ENCODE data around the gene UBIAD1.
"Not testable (repeated sequence)": the region's sequence is repeated elsewhere in the genome, so short reads cannot be mapped to it uniquely, and the experiment has no call there.

Gene UBIAD1

GRCh38 chr1:11272832-11273594 lies at the start of gene UBIAD1:
TSS of gene UBIAD1 (plus strand) at chr1:11273198. CDS start at chr1:11273532, 334 bp downstream.
- peak; percentile 85 for DNase-seq

GRCh38 chr1:11227106-11228077 lies 45.6 kb upstream of the UBIAD1 start:
- DNase-seq = no peak

GRCh38 chr1:11229203-11229602 lies 43.8 kb upstream of the UBIAD1 start:
- no peak for DNase-seq

DNA sequence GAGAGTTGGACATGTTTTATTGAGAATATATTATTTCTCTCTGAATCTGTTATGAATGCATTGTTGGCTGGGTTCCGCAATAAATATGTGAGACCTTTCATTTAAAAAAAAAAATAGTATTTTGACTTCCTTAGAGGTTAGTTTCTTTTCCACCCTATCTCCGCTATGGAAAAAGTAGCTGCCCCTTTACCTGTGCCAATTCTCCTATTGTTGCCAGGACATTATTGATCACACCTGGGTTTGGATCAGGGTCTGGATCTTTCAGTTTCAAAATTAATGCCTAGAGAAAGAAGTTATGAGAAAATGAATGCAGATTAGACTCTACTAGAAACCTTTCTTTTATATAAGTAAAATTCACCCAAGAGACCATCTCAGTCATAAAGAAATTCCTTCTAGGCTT lies 39.8 kb upstream of the UBIAD1 start:
- DNase-seq = no peak

DNA sequence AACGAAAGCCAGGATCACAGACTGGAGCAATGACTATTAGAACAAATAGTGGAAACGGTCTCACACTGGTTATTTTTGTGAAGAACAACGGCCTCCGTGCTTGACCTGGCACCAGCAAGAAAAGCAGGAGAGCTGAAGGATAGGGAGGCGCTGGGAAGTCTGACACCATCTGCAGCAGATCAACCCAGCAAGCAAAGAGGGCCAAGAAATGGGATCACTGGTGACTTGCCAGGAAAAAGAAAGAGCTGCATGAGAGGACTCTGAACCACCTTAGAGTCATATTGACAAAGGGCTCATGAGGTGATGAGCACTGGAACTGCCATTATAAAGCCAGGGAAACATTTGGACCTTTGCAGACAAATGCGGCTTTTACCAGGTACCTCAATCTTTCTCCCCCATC lies 35.6 kb upstream of the UBIAD1 start:
- no peak for DNase-seq

GRCh38 chr1:11238311-11238710 lies 34.7 kb upstream of the UBIAD1 start:
- DNase-seq = no peak

DNA sequence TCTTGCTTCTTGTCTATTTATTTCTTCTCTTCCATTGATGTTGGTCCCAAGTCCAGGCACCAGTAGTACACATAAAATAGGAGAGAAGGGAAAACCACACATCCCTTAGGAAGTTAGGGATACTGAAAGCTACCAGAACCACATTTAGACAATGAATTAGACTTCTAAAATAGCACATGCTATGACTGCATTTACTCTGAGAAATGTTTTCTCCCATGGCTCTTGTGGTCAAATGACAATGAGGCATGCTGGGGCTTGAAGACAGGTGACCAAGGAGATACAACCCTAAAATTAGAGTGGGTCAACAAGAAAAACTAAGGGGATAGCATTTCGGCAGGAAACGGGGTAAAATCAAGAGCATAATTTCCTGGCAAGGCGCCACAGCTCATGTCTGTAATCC lies 27.8 kb upstream of the UBIAD1 start:
- no peak for DNase-seq

DNA sequence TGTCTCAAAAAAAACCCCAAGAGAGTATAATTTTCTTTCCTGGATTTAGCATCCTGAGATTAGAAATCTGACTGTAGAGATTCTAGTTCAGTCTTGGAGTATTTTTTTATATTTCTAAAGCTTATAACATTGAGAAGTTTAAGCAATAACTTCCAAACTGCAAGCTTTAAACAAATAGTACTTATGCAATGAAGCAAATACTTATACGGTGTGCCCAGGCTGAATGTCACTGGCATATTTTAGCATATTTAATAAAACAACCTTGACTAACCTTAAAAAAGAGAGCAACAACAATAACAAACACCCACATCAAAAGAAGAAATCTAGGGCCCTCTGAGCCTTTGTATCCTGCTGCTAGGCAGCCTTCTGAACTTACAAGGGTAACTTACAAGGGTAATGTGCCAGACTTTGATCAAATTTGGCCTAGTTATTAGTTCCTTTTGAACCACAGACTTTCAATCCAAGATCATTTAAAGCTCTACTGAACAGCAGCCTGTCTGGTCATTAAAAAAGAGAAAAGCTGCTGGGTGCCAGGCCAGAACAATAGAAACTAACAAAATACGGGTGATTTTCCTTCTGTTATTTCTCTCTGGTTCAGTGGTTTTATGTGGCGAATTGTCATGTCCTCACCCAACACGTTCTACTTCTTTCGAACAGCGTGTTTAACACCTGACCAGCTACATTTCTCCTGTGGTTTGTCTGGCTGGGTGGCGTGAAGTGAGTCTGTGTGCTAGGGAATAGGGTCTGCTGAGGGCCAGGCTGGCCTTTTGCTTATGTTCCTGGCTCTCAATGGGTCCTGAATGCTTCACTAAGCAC lies 26.9 kb upstream of the UBIAD1 start:
- no peak for DNase-seq

DNA sequence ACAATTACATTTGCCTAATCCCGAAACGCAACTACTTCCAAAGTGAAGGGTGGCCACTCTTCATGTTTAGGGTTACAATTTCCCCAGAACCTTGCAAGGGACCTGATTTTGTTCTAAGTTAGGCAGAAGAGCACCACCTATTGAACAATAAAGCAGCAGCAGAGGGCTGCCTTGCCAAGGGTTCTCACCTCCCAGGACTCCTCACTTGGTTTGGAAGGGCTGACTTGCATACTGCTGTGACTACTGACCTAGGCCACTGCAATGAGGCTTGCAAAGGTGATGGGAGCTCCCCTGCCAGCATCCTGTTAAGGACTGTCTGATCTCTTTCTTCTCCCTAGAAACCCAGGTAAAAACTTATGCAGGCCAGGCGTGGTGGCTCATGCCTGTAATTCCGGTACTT lies 24.8 kb upstream of the UBIAD1 start:
- no peak for DNase-seq

- no peak for DNase-seq
These were observed 20.5 kb upstream of the UBIAD1 start for GRCh38 chr1:11252538-11252937.

DNA sequence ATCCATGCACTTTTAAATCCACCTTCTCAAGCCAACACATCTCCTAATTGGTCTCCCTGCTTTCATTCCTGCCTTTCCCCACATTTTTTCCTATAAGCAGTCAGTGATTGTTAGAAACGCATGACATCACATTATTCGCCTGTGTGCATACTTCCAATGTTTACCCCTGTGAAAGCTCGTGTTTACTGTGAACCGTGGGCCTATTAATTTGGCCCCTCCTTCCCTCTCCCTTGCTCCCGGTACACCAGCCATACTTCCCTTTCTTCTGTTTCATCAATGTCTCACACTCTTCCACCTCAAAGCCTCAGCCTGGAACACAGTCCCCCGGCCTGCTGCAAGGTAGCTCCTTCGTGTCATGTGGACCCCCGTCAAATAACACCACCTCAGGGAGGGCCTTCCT lies 19.8 kb upstream of the UBIAD1 start:
- no peak for DNase-seq

DNA sequence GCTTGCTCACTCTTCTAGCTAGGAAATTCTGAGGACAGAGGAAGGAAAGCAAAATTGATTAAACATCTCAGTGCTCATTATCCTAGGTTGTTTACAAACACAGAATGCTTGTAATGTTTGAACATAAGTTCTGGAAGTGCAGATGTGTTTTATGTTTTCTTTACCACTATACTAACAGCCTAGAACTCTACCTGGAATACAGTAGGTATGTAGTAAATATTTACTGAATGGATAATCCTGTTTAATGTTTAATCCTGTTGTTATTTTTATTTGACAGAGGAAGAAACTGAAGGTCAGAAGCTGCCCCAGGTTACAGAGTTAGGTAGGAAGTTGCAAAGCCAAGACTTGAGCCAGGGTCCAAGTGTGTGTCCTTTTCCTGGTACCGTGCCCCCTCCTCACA lies 16.7 kb upstream of the UBIAD1 start:
- DNase-seq = no peak

GRCh38 chr1:11262171-11263049 lies 10.6 kb upstream of the UBIAD1 start, which contains the start of gene MTOR:
TSS of gene MTOR (minus strand) at chr1:11262551. CDS start at chr1:11259409, 3,142 bp downstream.
- peak; percentile 93 for DNase-seq

DNA sequence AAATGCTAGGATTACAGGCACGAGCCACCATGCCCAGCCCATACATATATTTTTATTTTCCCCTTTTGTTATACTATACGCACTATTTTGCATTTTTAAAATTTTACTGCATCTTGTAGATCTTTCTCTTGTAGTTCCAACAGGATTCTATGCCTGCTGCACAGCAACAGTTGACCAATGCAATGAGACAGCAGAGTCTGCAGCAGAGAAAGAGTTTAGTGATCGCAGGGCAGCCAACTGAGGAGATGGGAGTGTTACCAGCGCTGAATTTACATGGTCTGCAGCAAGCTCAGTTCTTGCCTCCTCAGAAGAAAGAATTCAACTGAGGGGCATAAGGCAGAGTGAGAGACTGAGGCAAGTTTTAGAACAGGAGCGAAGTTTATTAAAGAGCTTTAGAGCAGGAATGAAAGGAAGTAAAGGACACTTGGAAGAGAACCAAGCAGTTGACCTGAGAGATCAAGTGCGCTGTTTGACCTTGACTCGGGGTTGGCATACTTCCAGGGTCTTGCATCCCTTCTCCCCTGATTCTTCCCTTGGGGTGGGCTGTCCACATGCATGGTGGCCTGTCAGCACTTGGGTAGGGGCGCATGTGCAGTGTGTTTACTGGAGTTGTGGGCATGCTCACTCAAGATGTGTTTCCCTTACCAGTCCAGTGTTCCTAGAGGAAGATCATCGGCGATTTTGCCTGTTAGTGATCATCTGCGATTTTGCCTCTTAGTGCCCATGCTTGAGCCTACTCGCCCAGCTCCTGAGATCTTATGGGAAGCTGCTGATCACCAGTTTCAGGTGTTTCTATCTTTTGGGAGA lies 6.5 kb upstream of the UBIAD1 start:
- DNase-seq = no peak

DNA sequence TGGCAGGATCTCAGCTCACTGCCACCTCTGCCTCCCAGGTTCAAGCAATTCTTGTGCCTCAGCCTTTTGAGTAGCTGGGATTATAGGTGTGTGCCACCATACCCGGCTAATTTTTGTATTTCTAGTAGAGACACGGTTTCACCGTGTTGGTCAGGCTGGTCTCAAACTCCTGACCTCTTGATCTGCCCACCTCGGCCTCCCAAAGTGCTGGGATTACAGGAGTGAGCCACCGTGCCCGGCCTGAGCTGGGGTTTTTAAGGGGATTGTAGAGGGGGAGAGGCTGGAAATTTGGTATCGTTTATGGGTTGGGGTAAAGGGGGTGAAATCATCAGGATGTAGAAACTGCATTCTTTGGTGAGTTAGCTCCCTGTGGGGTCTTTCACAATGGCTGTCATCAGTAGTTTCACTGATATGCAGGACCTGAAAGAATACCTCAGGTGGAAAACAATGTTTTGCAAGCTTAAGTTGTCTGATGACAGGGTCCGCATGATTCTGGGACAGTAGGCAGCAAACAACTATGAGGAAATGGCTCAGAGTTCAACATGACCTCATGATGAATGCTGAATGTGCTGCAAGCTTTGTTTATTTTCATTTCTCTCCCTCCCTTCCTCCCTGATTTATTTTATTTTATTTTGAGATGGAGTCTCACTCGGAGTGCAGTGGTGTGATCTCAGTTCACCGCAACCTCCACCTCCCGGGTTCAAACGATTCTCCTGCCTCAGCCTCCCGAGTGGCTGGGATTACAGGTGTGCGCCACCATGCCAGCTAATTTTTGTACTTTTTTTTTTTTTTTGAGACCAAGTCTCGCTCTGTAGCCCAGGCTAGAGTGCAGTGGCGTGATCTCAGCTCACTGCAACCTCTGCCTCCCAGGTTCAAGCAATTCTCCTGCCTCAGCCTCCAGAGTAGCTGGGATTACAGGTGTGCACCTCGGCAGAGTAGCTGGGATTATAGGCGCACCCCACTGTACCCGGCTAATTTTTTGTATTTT lies 5.4 kb upstream of the UBIAD1 start:
- DNase-seq = not testable (repeated sequence)

GRCh38 chr1:11272544-11272831 lies 510 bp upstream of the UBIAD1 start:
- DNase-seq = no peak

- no peak for DNase-seq
These were observed 717 bp downstream of the UBIAD1 start for GRCh38 chr1:11273595-11274234.

DNA sequence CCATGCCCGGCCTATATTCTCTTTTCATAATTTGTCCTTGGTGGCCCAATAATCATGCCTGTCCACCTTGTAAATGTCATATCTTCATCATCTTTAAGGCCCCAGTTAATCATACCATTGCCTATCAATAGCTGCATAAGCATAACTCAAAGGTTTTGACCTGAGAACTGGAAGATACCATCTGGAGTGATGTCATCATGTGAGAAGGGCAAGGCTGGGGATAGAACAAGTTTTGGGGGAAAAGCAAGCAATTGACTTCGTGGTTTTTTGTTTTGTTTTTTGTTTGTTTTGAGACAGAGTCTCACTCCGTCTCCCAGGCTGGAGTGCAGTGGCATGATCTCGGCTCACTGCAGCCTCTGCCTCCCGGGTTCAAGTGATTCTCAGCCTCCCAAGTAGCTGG lies 6.2 kb downstream of the UBIAD1 start:
- DNase-seq = no peak

DNA sequence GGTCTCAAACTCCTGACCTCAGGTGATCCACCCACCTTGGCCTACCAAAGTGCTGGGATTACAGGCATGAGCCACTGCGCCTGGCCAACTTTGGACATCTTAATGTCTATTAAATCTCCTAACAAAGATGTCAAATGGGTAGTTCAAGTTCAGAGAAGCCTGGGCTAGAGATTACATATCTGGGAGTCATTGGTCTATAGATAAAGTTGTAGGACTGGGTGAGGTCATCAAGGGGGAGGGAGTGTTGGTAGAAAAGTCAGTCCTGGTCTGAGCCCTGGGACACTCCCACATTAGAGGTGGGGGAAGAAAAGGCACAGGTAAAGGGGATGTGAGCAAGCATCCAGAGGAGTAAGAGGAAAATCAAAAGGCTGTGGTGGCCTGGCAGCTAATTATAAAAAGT lies 6.6 kb downstream of the UBIAD1 start:
- no peak for DNase-seq

Data from activated CD4-positive, alpha-beta T cell treated with anti-CD3 and anti-CD28 coated beads, Interleukin-2, amount 50 U/mL, for 1 hour (primary cell).